Upper lobe of left lung (tissue), 6 donors: Measurements from ENCODE around the gene APLP1. TPM values are rescaled to one million over a fixed set of nuclear protein-coding genes. Genes with fewer than 3 reads are reported as not detected.

Source experiments
- ATAC-seq, 2 donors: fragments of 200-7000 bp; cut with Tn5 transposase; one replicate each; pipeline ENCODE4 v1.9.1; 2022; ENCODE audit warnings: mild to moderate bottlenecking in 2 of 2, moderate library complexity in 2 of 2; ENCODE audit not compliant: low FRiP score in 2 of 2
- DNase-seq, 2 donors: peaks; one replicate each; pipeline ENCODE4 v3.0.0-alpha.2; 2019 to 2020
- H3K27ac ChIP-seq, 4 donors: fragments of 200-600 bp; sonication (generic); one replicate each; pipeline ENCODE4 v1.5.1; 2016 to 2019
- H3K27me3 ChIP-seq, 4 donors: fragments of 200-600 bp; sonication (generic); one replicate each; pipeline ENCODE4 v1.5.1; 2017 to 2019
- H3K36me3 ChIP-seq, 4 donors: fragments of 200-600 bp; sonication (generic); one replicate each; pipeline ENCODE4 v1.5.1; 2016 to 2019
- H3K4me1 ChIP-seq, 4 donors: fragments of 200-600 bp; sonication (generic); one replicate each; pipeline ENCODE4 v1.5.1; 2018 to 2019
- H3K4me3 ChIP-seq, 4 donors: fragments of 200-600 bp; sonication (generic); one replicate each; pipeline ENCODE4 v1.5.1; 2017 to 2019; ENCODE audit warnings: mild to moderate bottlenecking in 2 of 4, moderate library complexity in 1 of 4
- H3K9me3 ChIP-seq, 4 donors: fragments of 200-600 bp; sonication (generic); one replicate each; pipeline ENCODE4 v1.5.1; 2018 to 2019
- CTCF ChIP-seq, 6 experiments: fragments of 450-650 bp in 4 of 6; fragments of 200-600 bp in 2 of 6; sonication (generic) in 2 of 6; IDR thresholded peaks; one replicate each; pipeline ENCODE4 v1.5.1; 2016 to 2019; ENCODE audit warnings: antibody characterized with exemption in 6 of 6
- EP300 ChIP-seq, 4 donors: sonication (generic); formaldehyde crosslinking; IDR thresholded peaks; one replicate each; pipeline ENCODE4 v1.5.1; 2017; ENCODE audit warnings: antibody characterized with exemption in 4 of 4, control low read depth in 2 of 4
- POLR2A ChIP-seq, 4 donors: fragments of 450-650 bp; IDR thresholded peaks; one replicate each; pipeline ENCODE4 v1.5.1; 2016 to 2017; ENCODE audit warnings: antibody characterized with exemption in 4 of 4, mild to moderate bottlenecking in 2 of 4
- POLR2AphosphoS5 ChIP-seq, 2 donors: sonication (generic); formaldehyde crosslinking; IDR thresholded peaks; one replicate each; pipeline ENCODE4 v1.5.1; 2017; ENCODE audit warnings: antibody characterized with exemption in 2 of 2
- WGBS, 2 donors: methylation state at CpG; one replicate each; pipeline ENCODE4 v1.1.5; 2017 to 2018; 5-methylcytosine and 5-hydroxymethylcytosine counted together
- total RNA-seq, 6 donors: library from RNA; depleted of rRNA in 4 of 6; stranded (reverse); fragments of >200 nt in 4 of 6; gene quantifications; one replicate each; pipeline versions ENCODE4 v1.1.0 to v1.2.1, GENCODE V29; 2016 to 2021
- donor health status: DM: no; HTN: no; CAD: no; lungs with moderate emphysema.
- donor health status: DM: no; HTN: yes; CAD: no; lungs with severe emphysema.

The APLP1 gene
- total RNA-seq, 6 donors from 2014 or later: 1.5 to 22.8 (median 5.2) TPM; not detected in 1

- H3K36me3 ChIP-seq: peaks cover 6 to 48% (median 34%) of the 10 kb centered on the region in 4 donors
- H3K27ac ChIP-seq: peak overlapping the region in 3 of 4 donors; percentile 90 to 93 (median 93)
- 87 to 92% methylated on average over 11 of the region's 13 CpGs for WGBS, 2 donors
- no peak for DNase-seq
- H3K9me3 ChIP-seq: no peaks in the 10 kb centered on the region
- H3K4me3 ChIP-seq: peak overlapping the region; percentile 60 to 71 (median 66)
- ATAC-seq: no peak
- no peak for TF ChIP-seq POLR2A (IDR thresholded peaks at IDR 0.05)
- no peak for TF ChIP-seq POLR2AphosphoS5 (IDR thresholded peaks at IDR 0.05)
- TF ChIP-seq CTCF (IDR thresholded peaks at IDR 0.05): no peak
- TF ChIP-seq EP300 (IDR thresholded peaks at IDR 0.05): no peak
- no peaks in the 10 kb centered on the region for H3K27me3 ChIP-seq
- peaks cover 17 to 44% (median 24%) of the 10 kb centered on the region in 4 donors for H3K4me1 ChIP-seq
Measured at GRCh38 chr19:35897706-35898451, 29.5 kb downstream of the APLP1 start.

GRCh38 chr19:35898499-35898809 is 30.1 kb downstream of the APLP1 start:
- peak overlapping the region; percentile 81 to 93 (median 92) for H3K27ac ChIP-seq
- TF ChIP-seq POLR2A (IDR thresholded peaks at IDR 0.05) (no peak), EP300 (IDR thresholded peaks at IDR 0.05) (no peak), CTCF (IDR thresholded peaks at IDR 0.05) (no peak), POLR2AphosphoS5 (IDR thresholded peaks at IDR 0.05) (no peak)
- DNase-seq: no peak
- peaks cover 21 to 50% (median 28%) of the 10 kb centered on the region in 4 donors for H3K4me1 ChIP-seq
- H3K4me3 ChIP-seq: peak overlapping the region; percentile 60 to 71 (median 66)
- no peaks in the 10 kb centered on the region for H3K27me3 ChIP-seq
- H3K9me3 ChIP-seq: no peaks in the 10 kb centered on the region
- peaks cover 6 to 42% (median 31%) of the 10 kb centered on the region in 4 donors for H3K36me3 ChIP-seq
- no peak for ATAC-seq
- 17 to 33% methylated on average over 6 to 7 of the region's 17 CpGs for WGBS, 2 donors

DNA sequence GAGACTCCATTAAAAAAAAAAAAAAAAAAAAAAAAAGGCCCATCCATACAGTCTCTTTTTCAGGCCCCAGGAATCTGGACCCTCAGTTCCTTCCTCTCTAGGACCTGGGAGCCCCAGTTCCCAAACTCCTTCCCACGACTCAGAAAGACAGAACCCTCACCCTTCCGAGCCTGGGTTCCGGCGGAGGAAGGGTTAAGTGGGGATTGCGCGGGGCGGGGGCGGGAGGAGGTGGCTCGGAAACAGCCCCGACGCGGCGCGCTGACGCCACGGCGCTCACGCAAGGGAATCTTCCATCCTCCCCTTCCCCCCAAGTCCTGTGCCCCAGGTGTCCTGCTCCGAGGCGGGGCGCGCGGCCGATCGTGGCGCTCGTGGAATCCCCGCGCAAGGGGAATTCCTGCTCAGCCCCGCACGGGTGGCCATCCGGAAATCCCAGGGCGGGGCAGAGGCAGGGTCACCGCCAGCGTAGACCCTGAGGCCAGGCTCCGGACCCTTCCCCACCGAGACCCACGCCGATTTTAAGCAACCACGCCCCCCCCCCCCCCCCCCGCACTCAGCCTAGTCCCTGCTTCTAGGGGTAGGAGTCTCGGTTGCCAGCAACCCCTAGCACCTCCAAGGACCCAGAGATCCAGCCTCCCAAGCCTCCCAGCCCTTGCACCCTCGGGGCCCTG is 31.3 kb downstream of the APLP1 start:
- H3K4me3 ChIP-seq: peak overlapping the region; percentile 60 to 71 (median 66)
- ATAC-seq: peak; percentile 88 to 91
- WGBS, 2 donors: 2 to 3% methylated on average over 5 to 20 of the region's 43 CpGs
- peak; percentile 91 to 98 for DNase-seq
- H3K9me3 ChIP-seq: no peaks in the 10 kb centered on the region
- TF ChIP-seq EP300 (IDR thresholded peaks at IDR 0.05) (peak in 1 of 4 donors; percentile 72), POLR2AphosphoS5 (IDR thresholded peaks at IDR 0.05) (peak; percentile 50 to 89), CTCF (IDR thresholded peaks at IDR 0.05) (no peak), POLR2A (IDR thresholded peaks at IDR 0.05) (peak in 1 of 4 donors; percentile 31)
- no peaks in the 10 kb centered on the region for H3K27me3 ChIP-seq
- peaks cover 26 to 60% (median 36%) of the 10 kb centered on the region in 4 donors for H3K4me1 ChIP-seq
- H3K27ac ChIP-seq: peak overlapping the region; percentile 81 to 93 (median 92)
- H3K36me3 ChIP-seq: peaks cover 6 to 30% (median 22%) of the 10 kb centered on the region in 4 donors

GRCh38 chr19:35901055-35901644 is 32.8 kb downstream of the APLP1 start:
- H3K27me3 ChIP-seq: no peaks in the 10 kb centered on the region
- 60 to 76% methylated on average over 2 of the region's 2 CpGs for WGBS, 2 donors
- H3K4me3 ChIP-seq: peak overlapping the region in 3 of 4 donors; percentile 60 to 71 (median 62)
- DNase-seq (no peak), ATAC-seq (no peak)
- peak overlapping the region; percentile 81 to 93 (median 92) for H3K27ac ChIP-seq
- H3K4me1 ChIP-seq: peaks cover 26 to 58% (median 36%) of the 10 kb centered on the region in 4 donors
- H3K36me3 ChIP-seq: peaks cover 3 to 15% (median 10%) of the 10 kb centered on the region in 4 donors
- H3K9me3 ChIP-seq: no peaks in the 10 kb centered on the region
- TF ChIP-seq POLR2A (IDR thresholded peaks at IDR 0.05) (no peak), POLR2AphosphoS5 (IDR thresholded peaks at IDR 0.05) (no peak), EP300 (IDR thresholded peaks at IDR 0.05) (no peak), CTCF (IDR thresholded peaks at IDR 0.05) (no peak)
